HFFc6 (cell line): ENCODE data around the gene BRINP2. TPM values are rescaled to one million over a fixed set of nuclear protein-coding genes. Genes with fewer than 3 reads are reported as not detected.

Experiments used
- DNase-seq: peaks from one replicate; pipeline ENCODE4 v3.0.0-alpha.2; 2018
- H3K27ac Mint-ChIP-seq: 2 replicates; pipeline ENCODE4 v1.8.0; 2020; ENCODE audit warnings: mild to moderate bottlenecking, mixed read lengths
- H3K27me3 Mint-ChIP-seq: 2 replicates; pipeline ENCODE4 v1.8.0; 2021; ENCODE audit warnings: mild to moderate bottlenecking, moderate library complexity, mixed read lengths; ENCODE audit not compliant: insufficient read depth
- H3K36me3 Mint-ChIP-seq: 2 replicates; pipeline ENCODE4 v1.8.0; 2021; ENCODE audit warnings: low read depth, mixed read lengths
- H3K4me1 Mint-ChIP-seq: 2 replicates; pipeline ENCODE4 v1.8.0; 2020; ENCODE audit warnings: low read depth, mixed read lengths
- H3K4me3 Mint-ChIP-seq: 2 replicates; pipeline ENCODE4 v1.8.0; 2020; ENCODE audit warnings: mild to moderate bottlenecking, moderate library complexity, mixed read lengths
- H3K9me3 Mint-ChIP-seq: 2 replicates; pipeline ENCODE4 v1.8.0; 2020; ENCODE audit warnings: mild to moderate bottlenecking, mixed read lengths
- total RNA-seq, 6 experiments: library from RNA; stranded (reverse); fragmentation: NEBNext Ultra II Directional; extraction: Animal tissue kit (Norgen Biotek cat#: 25700); gene quantifications; 2 replicates in 1 of 6; 3 replicates in 5 of 6; pipeline ENCODE4 v1.2.3, GENCODE V29; 2021
- TF ChIP-seq, protein P1 (sequence below): fragments of 200-600 bp; sonication (generic); IDR thresholded peaks from 2 replicates; pipeline ENCODE4 v1.5.0; 2021; ENCODE audit warnings: antibody characterized with exemption, mild to moderate bottlenecking

BRINP2 gene
- total RNA-seq, 6 experiments from 2014 or later = not detected

DNA sequence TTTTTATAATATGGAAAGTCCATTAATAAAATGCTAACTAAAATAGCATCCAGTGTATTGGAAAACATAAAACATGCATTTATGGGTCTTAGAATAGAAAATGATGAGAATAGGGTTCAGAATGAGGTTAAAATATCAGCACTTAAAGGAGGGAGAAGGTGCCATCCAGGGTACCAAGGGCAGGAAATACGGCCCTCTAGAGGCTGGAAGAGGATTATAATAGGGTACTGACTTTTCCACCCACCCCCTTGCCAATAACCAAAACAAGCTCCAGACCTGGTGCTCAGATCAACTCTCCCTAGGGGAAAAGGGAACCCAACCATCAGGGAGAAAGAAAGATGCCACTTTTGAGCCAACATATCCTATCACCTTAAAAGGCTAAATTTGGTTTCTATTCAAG lies 32.9 kb upstream of the BRINP2 start:
- Mint-ChIP-seq H3K9me3 (peaks cover 20% of the 10 kb centered on the region), H3K27ac (no peak overlapping the region), H3K4me1 (no peaks in the 10 kb centered on the region), H3K4me3 (no peak overlapping the region), H3K36me3 (no peaks in the 10 kb centered on the region), H3K27me3 (no peaks in the 10 kb centered on the region)
- DNase-seq = no peak
- TF ChIP-seq, protein P1, sequence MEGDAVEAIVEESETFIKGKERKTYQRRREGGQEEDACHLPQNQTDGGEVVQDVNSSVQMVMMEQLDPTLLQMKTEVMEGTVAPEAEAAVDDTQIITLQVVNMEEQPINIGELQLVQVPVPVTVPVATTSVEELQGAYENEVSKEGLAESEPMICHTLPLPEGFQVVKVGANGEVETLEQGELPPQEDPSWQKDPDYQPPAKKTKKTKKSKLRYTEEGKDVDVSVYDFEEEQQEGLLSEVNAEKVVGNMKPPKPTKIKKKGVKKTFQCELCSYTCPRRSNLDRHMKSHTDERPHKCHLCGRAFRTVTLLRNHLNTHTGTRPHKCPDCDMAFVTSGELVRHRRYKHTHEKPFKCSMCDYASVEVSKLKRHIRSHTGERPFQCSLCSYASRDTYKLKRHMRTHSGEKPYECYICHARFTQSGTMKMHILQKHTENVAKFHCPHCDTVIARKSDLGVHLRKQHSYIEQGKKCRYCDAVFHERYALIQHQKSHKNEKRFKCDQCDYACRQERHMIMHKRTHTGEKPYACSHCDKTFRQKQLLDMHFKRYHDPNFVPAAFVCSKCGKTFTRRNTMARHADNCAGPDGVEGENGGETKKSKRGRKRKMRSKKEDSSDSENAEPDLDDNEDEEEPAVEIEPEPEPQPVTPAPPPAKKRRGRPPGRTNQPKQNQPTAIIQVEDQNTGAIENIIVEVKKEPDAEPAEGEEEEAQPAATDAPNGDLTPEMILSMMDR = no peak

DNA sequence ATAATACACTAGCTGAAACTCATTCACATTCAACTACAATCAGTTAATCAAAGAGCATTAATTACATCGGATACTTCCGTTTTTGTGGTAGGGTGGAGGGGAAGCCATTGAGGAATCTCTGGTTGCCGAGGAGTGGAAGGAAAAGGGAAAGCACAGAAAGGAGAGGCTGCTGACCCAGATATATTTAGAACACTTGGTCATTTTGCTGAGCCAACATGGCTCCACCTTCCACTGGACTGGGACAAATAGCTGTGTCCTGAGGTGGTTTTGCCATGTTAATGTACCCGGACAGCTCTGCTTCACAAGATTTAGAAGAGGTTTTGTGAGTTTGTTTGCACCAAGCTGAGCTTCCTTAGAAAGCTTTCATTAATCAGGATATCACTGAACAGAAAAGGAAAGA lies 32.4 kb upstream of the BRINP2 start:
- no peak for DNase-seq
- H3K9me3 Mint-ChIP-seq = peaks cover 20% of the 10 kb centered on the region
- H3K27ac Mint-ChIP-seq = no peak overlapping the region
- TF ChIP-seq, protein P1 = no peak
- no peaks in the 10 kb centered on the region for H3K4me1 Mint-ChIP-seq
- no peak overlapping the region for H3K4me3 Mint-ChIP-seq
- no peaks in the 10 kb centered on the region for H3K36me3 Mint-ChIP-seq
- H3K27me3 Mint-ChIP-seq = no peaks in the 10 kb centered on the region

DNA sequence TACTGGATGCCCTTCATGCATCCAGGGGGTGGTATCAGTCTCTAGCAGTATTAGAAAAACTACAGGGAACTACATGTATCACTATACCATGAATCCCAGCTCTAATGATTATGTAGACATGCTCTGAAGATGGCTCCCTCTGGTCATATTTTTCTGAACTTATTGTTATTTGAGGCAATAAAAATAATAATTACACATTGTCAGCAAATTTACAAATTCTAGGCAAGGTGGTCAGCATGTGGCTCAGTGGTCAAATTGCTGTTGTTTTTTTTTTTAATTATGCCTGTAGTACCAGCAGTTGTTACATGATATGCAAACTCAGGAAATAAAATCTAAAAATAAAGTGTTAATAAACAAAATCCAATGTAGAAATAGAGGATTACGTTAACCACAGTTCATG lies 28.7 kb upstream of the BRINP2 start:
- Mint-ChIP-seq H3K9me3 (peaks cover 20% of the 10 kb centered on the region), H3K4me1 (no peaks in the 10 kb centered on the region), H3K36me3 (no peaks in the 10 kb centered on the region), H3K27ac (no peak overlapping the region), H3K27me3 (no peaks in the 10 kb centered on the region), H3K4me3 (no peak overlapping the region)
- TF ChIP-seq, protein P1 = no peak
- DNase-seq = no peak

DNA sequence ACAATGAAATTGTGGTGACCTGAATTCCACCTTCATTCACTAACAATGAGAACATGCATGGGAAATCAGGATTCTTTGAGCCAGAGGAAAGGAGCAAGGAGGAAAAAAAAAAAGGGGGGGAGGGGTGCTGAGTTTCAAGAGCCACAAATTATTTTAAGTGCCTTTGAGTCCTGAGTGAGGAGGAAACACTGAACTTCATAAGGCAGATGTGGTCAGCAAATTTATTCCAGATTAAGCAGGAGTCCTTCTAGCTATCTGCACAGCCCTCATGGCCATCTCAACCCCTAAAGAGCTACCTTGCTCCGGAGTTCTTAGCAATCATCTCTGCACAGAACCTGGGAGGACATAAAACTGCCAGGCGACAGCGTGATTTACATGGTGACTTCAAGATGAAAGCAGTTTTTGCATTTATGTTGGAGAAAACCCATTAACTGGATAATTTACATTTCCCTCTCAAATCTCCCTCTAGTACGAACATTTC lies 27.9 kb upstream of the BRINP2 start:
- TF ChIP-seq, protein P1 = no peak
- peaks cover 17% of the 10 kb centered on the region for H3K9me3 Mint-ChIP-seq
- no peak for DNase-seq
- H3K27ac Mint-ChIP-seq = no peak overlapping the region
- no peaks in the 10 kb centered on the region for H3K36me3 Mint-ChIP-seq
- H3K4me3 Mint-ChIP-seq = no peak overlapping the region
- no peaks in the 10 kb centered on the region for H3K4me1 Mint-ChIP-seq
- H3K27me3 Mint-ChIP-seq = no peaks in the 10 kb centered on the region

DNA sequence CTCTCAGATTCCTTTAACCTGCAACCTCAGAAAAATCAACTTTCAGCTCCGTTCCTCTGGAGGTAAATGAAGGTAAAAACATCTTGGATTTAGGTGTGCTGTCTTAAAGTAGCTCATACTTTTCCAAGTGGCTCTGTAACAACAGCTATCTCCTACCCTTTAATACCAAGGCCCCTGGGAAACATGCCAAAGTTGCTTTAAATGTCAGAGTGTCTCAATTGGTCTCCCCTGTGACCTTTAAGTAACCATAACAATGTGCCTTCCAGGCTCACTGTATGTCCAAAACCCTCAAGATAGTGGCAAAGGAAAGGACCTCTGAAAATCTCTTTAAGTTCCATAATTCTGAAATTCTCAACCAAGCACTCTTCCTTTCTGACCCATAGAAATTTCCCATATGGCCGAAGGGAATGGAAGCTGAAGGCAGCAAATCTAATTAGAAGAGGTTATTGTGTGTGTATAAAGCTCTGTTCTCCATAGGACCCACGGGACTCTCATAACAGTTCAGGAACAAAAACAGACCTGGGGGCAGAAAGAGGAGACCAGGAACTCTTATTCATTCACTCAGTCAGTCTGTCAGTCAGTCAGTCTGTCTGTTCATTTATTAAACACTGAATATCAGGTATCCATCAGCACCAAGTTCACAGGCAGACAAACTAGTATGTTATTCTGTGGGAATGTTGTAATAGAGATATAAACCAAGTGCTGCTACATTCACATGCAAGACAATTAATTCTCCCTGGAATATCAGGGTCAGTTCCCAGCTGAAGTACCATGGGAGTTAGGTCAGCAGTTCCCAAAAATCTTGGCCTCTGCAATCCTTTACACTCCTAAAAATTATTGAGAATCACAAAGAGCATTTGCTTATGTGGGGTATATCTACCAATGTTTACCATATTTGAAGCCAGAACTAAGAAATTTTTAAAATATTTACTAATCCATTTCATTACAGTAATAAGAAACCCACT lies 25.4 kb upstream of the BRINP2 start:
- TF ChIP-seq, protein P1 = no peak
- Mint-ChIP-seq H3K4me3 (no peak overlapping the region), H3K36me3 (no peaks in the 10 kb centered on the region), H3K9me3 (peaks cover 11% of the 10 kb centered on the region), H3K27ac (no peak overlapping the region), H3K4me1 (no peaks in the 10 kb centered on the region), H3K27me3 (no peaks in the 10 kb centered on the region)
- no peak for DNase-seq
